ENCODE measurements around the gene S100A11.

Gene S100A11

GRCh38 chr1:152038871-152039270 lies 2.1 kb upstream of the S100A11 start:
- DNase-seq = no peak

GRCh38 chr1:152035539-152036266 lies 1.1 kb downstream of the S100A11 start:
- DNase-seq = no peak

GRCh38 chr1:152034654-152035538 lies 1.9 kb downstream of the S100A11 start:
- no peak for DNase-seq

GRCh38 chr1:152034324-152034653 lies 2.5 kb downstream of the S100A11 start:
- no peak for DNase-seq

- no peak for DNase-seq
Measured at GRCh38 chr1:152029929-152030211, 6.9 kb downstream of the S100A11 start.

GRCh38 chr1:152029144-152029928 lies 7.5 kb downstream of the S100A11 start:
- no peak for DNase-seq

- no peak for DNase-seq
Measured at GRCh38 chr1:152026895-152027294, 9.9 kb downstream of the S100A11 start.

- no peak for DNase-seq
Measured at GRCh38 chr1:152024223-152024622, 12.6 kb downstream of the S100A11 start.

GRCh38 chr1:152023221-152023620 lies 13.6 kb downstream of the S100A11 start:
- no peak for DNase-seq

- DNase-seq = no peak
Measured at GRCh38 chr1:152022474-152022873, 14.3 kb downstream of the S100A11 start.

- DNase-seq = no peak
Measured at GRCh38 chr1:152021569-152021968, 15.2 kb downstream of the S100A11 start.

GRCh38 chr1:152020849-152021248 lies 16.0 kb downstream of the S100A11 start:
- no peak for DNase-seq

- no peak for DNase-seq
Measured at GRCh38 chr1:152018537-152018936, 18.3 kb downstream of the S100A11 start.

GRCh38 chr1:152015766-152016165 lies 21.0 kb downstream of the S100A11 start:
- DNase-seq = no peak

- DNase-seq = no peak
Measured at GRCh38 chr1:152014943-152015342, 21.9 kb downstream of the S100A11 start.

- DNase-seq = no peak
Measured at GRCh38 chr1:152013664-152014237, 23.1 kb downstream of the S100A11 start.

- DNase-seq = no peak
Measured at GRCh38 chr1:152009691-152010090, 27.1 kb downstream of the S100A11 start.

- no peak for DNase-seq
Measured at GRCh38 chr1:152007047-152007446, 29.8 kb downstream of the S100A11 start.

GRCh38 chr1:152005360-152005912 lies 31.4 kb downstream of the S100A11 start:
- DNase-seq = no peak

- no peak for DNase-seq
Measured at GRCh38 chr1:152003846-152004442, 32.9 kb downstream of the S100A11 start.

GRCh38 chr1:152002960-152003359 lies 33.8 kb downstream of the S100A11 start:
- DNase-seq = no peak

Measured in cerebellar nuclear complex (tissue), 1 donor.